ENCODE measurements around the gene QRFP. TPM values are rescaled to one million over a fixed set of nuclear protein-coding genes. Genes with fewer than 3 reads are reported as not detected.
A peak's percentile ranks its signal among the peaks of the same experiment; 100 is the strongest.

The QRFP gene
- total RNA-seq, 1 experiment from 2014 or later = not detected

GRCh38 chr9:130914417-130915095 is 17.9 kb upstream of the QRFP start:
- H3K23ac ChIP-seq (ENCODE audit: insufficient read length, low read depth, low read length) = no peak overlapping the region
- no peak overlapping the region for H3K9ac ChIP-seq (ENCODE audit: extremely low read depth, insufficient read length, low read length)
- Mint-ChIP-seq H3K27ac (no peak overlapping the region), H3K4me1 (peaks cover 12 to 29% of the 10 kb centered on the region in 2 experiments), H3K36me3 (ENCODE audit: insufficient read depth in 1 of 3, low read depth in 3 of 3) (no peaks in the 10 kb centered on the region), H3K9me3 (no peaks in the 10 kb centered on the region), H3K27me3 (ENCODE audit: low read depth) (no peaks in the 10 kb centered on the region), H3K4me3 (no peak overlapping the region)
- no peak overlapping the region for H2BK15ac ChIP-seq (ENCODE audit: low read depth, low read length)
- H3K4ac ChIP-seq (ENCODE audit: low read depth, low read length) = no peak overlapping the region
- H3K9me3 ChIP-seq (ENCODE audit: control insufficient read depth, low read depth, low read length) = no peaks in the 10 kb centered on the region
- no peak overlapping the region for H4K5ac ChIP-seq (ENCODE audit: insufficient read length, low read depth, low read length)
- no peaks in the 10 kb centered on the region for H3K79me2 ChIP-seq (ENCODE audit: insufficient read depth, low read length)
- no peak overlapping the region for H4K91ac ChIP-seq (ENCODE audit: insufficient read length, low read depth, low read length)
- H3K4me1 ChIP-seq (ENCODE audit: insufficient read depth, low read length) = no peaks in the 10 kb centered on the region
- no peaks in the 10 kb centered on the region for H3K79me1 ChIP-seq (ENCODE audit: insufficient read depth, low read depth, low read length, poor library complexity, severe bottlenecking)
- H3K27me3 ChIP-seq (ENCODE audit: insufficient read depth, low read length) = no peaks in the 10 kb centered on the region
- H3T11ph ChIP-seq (ENCODE audit: low read length) = no peak overlapping the region
- no peak overlapping the region for H2AK5ac ChIP-seq (ENCODE audit: insufficient read length, low read length)
- H2BK20ac ChIP-seq (ENCODE audit: low read depth, low read length, poor library complexity, severe bottlenecking) = no peak overlapping the region
- no peak overlapping the region for H2BK5ac ChIP-seq (ENCODE audit: insufficient read length, low read length)
- no peak for DNase-seq
- no peak overlapping the region for H4K8ac ChIP-seq (replicated peaks; ENCODE audit: insufficient read length, low read depth, low read length)
- no peak overlapping the region for H3K4me2 ChIP-seq (ENCODE audit: insufficient read depth, insufficient read length, low read length)
- no CpG with 5 or more reads among the region's 24 CpGs for WGBS (ENCODE audit: extremely low coverage, insufficient read length, low lambda C conversion rate)
- H3K14ac ChIP-seq (ENCODE audit: insufficient read depth, low read length) = peak overlapping the region; percentile 37; the same call in 1 of the 2 replicates
- no peak overlapping the region for H3K27ac ChIP-seq (ENCODE audit: insufficient read length, low read depth, low read length)
- no peak overlapping the region for H3K56ac ChIP-seq (ENCODE audit: insufficient read length, low read depth, low read length)
- no peak for TF ChIP-seq CTCF (conservative IDR thresholded peaks at IDR 0.05)
- no peak overlapping the region for H2AFZ ChIP-seq (ENCODE audit: low read length)
- no peak overlapping the region for H2BK12ac ChIP-seq (ENCODE audit: insufficient read length, low read depth, low read length)
- H4K20me1 ChIP-seq (ENCODE audit: control insufficient read depth, insufficient read depth, insufficient read length) = no peaks in the 10 kb centered on the region
- no peak overlapping the region for H3K18ac ChIP-seq (ENCODE audit: insufficient read length, low read depth, low read length)
- H2BK120ac ChIP-seq (ENCODE audit: low read depth, low read length, poor library complexity, severe bottlenecking) = no peak overlapping the region
- no peaks in the 10 kb centered on the region for H3K23me2 ChIP-seq (ENCODE audit: insufficient read length, low read depth, low read length, poor library complexity, severe bottlenecking)
